Bronchial epithelial cell (primary cell): Measurements from ENCODE around the gene MRPS2. TPM values are rescaled to one million over a fixed set of nuclear protein-coding genes. Genes with fewer than 3 reads are reported as not detected.

Source experiments
- DNase-seq: peaks from one replicate; pipeline ENCODE4 v3.0.0-alpha.2; 2010; ENCODE audit warnings: low read depth
- FAIRE-seq: peaks from 2 replicates; lab custom pipeline; 2011; peaks lifted over from hg19 to GRCh38; lab: Jason Lieb, UNC
- H3K27me3 ChIP-seq: 2 replicates; pipeline ENCODE4 v1.5.1; 2011; ENCODE audit warnings: low read length; ENCODE audit not compliant: control insufficient read depth, insufficient read depth
- H3K36me3 ChIP-seq: 2 replicates; pipeline ENCODE4 v1.5.1; 2011; ENCODE audit warnings: low read length; ENCODE audit not compliant: control insufficient read depth, insufficient read depth
- H3K4me3 ChIP-seq: 2 replicates; pipeline ENCODE4 v1.5.1; 2011; ENCODE audit warnings: mild to moderate bottlenecking, low read depth, low read length, control low read depth
- total RNA-seq: library from RNA; depleted of rRNA; stranded (reverse); fragments of >200 nt; gene quantifications from 2 replicates; pipeline ENCODE4 v1.2.1, GENCODE V29; 2014
- TF ChIP-seq, protein P1 (sequence below): IDR thresholded peaks from 2 replicates; pipeline ENCODE4 v1.5.1; 2011; ENCODE audit warnings: mild to moderate bottlenecking, moderate library complexity, low read length, control low read depth, inconsistent platforms; ENCODE audit not compliant: insufficient read depth, severe bottlenecking

MRPS2 gene
- total RNA-seq, 1 donor from 2014 or later = 15.5 TPM

DNA sequence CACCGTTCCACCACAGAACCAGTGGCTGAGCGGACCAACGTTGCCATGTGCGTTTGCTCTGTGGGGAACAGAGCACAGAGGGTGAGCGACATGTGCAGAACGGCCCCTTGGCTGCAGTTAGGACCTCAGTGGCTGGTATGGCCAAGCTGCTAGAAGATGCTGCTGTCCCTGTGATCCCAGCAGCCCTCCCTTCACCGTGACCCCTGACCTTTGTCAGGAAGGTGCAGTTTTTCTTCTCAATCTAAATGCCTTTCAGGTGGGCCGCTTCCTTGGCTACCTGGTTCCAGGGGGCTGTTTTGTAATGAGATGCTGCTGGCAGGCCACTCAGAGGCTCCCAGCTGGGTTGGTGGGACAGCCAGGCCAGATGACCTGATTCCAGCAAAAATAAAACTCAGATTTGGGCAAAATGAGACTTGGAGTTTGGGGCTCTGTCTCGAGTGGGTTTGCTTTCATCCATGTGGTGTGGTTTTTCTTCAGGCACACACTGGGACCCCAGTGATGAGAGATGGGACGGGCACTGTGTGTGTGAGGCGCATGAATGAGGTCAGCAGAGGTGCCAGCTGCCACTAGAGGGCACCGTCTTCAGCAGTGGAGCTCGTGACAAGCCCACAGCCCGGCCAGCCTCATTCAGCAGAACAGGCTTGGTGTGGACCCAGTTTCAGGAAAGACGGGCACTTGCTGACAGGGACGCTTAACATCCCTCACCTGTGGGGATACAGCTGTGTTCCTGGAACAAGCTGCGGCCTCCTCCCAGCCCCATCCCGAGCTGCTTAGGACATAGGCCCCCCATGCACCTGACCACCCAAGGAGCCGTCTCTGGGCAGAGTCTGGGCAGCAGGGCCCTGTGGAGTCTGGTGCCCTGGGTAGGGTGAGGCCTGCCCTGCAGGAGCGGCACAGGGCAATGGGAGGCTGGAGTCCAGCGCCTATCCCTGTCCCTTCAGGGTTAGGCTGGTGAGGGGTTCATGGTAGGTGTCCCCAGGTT, 4.1 kb downstream of the MRPS2 start:
- peak; percentile 33 for DNase-seq
- TF ChIP-seq, protein P1, sequence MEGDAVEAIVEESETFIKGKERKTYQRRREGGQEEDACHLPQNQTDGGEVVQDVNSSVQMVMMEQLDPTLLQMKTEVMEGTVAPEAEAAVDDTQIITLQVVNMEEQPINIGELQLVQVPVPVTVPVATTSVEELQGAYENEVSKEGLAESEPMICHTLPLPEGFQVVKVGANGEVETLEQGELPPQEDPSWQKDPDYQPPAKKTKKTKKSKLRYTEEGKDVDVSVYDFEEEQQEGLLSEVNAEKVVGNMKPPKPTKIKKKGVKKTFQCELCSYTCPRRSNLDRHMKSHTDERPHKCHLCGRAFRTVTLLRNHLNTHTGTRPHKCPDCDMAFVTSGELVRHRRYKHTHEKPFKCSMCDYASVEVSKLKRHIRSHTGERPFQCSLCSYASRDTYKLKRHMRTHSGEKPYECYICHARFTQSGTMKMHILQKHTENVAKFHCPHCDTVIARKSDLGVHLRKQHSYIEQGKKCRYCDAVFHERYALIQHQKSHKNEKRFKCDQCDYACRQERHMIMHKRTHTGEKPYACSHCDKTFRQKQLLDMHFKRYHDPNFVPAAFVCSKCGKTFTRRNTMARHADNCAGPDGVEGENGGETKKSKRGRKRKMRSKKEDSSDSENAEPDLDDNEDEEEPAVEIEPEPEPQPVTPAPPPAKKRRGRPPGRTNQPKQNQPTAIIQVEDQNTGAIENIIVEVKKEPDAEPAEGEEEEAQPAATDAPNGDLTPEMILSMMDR = peak; percentile 97
- Histone ChIP-seq H3K36me3 (peaks cover 21% of the 10 kb centered on the region), H3K27me3 (no peaks in the 10 kb centered on the region), H3K4me3 (no peak overlapping the region)
- peak; percentile 40 for FAIRE-seq

DNA sequence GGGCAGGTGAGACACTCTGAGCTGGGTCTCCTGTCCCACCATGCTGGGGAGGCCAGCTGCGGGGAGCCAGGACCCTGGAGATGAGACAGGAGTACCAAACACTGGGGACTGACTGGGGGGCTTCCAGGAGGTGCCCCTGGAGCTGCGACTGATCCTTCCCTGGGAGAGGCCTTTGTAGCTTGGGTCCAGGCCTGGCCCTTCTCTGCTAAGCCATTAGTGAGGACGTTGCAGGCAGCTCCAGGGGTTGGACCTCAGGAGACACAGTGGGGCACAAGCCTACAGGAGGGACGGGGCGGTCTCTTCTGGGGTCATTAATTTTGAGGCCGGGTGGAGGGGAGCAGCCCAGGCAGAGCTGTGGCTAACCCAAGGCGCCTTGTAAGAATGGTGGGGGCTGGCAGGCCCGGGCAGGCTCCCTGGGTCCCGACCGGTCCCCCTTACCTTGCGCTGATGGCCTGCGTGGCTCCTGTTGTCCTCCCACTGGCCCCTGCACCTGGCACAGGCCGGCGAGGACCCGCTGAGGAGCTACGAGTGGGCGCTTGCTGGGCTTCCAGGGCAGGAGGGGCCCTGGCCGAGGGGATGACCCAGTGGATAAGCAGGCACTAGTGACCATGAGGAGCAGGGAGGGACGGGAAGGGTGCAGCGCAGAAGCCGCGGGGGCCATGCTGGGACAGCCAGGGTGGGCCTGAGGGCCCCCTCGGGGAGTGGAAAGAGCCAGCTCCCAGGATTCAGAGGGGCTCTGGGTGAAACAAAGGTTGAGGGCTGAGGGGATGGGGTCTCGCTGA, 5.1 kb downstream of the MRPS2 start:
- TF ChIP-seq, protein P1 = no peak
- FAIRE-seq (no peak), DNase-seq (no peak)
- H3K27me3 ChIP-seq = no peaks in the 10 kb centered on the region
- peaks cover 21% of the 10 kb centered on the region for H3K36me3 ChIP-seq
- no peak overlapping the region for H3K4me3 ChIP-seq

DNA sequence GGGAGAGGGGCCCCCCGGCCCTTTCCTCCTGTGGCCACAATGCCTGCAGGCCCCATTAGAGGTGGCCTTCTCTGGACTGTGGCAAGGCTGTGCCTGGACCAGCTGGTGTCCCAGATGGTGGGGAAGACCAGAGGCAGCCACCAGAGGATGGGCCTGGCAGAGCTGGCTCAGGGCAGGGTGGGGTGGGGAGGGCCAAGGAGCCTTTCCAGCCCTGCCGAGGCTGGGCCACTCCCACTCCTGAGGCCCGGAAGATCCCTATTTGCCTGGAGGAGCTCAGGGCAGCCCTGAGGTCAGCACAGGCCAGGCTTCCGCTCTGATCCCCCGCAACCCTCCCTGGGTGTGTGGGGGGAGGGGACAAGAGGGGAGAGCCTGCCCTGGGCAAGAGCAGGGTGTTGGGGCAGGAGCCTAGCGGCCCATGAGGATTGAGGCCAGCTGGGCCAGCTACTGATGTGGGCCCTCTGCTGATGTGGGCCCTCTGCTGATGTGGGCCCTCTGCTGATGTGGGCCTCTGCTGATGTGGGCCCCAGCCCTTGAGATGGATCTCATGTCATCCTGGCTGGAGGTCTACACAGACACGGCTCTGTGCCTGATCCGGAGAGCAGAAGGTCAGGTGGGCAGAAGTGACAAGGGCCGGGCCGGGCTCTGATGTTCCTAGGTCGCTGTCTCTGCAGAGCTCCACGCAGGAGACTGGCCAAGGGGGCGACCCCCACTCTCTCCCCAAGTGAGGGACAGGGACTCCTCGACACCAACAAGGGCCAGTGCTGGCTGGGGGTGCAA, 6.0 kb downstream of the MRPS2 start:
- DNase-seq = no peak
- H3K36me3 ChIP-seq = peaks cover 20% of the 10 kb centered on the region
- H3K4me3 ChIP-seq = no peak overlapping the region
- no peak for FAIRE-seq
- H3K27me3 ChIP-seq = no peaks in the 10 kb centered on the region
- TF ChIP-seq, protein P1 = no peak

DNA sequence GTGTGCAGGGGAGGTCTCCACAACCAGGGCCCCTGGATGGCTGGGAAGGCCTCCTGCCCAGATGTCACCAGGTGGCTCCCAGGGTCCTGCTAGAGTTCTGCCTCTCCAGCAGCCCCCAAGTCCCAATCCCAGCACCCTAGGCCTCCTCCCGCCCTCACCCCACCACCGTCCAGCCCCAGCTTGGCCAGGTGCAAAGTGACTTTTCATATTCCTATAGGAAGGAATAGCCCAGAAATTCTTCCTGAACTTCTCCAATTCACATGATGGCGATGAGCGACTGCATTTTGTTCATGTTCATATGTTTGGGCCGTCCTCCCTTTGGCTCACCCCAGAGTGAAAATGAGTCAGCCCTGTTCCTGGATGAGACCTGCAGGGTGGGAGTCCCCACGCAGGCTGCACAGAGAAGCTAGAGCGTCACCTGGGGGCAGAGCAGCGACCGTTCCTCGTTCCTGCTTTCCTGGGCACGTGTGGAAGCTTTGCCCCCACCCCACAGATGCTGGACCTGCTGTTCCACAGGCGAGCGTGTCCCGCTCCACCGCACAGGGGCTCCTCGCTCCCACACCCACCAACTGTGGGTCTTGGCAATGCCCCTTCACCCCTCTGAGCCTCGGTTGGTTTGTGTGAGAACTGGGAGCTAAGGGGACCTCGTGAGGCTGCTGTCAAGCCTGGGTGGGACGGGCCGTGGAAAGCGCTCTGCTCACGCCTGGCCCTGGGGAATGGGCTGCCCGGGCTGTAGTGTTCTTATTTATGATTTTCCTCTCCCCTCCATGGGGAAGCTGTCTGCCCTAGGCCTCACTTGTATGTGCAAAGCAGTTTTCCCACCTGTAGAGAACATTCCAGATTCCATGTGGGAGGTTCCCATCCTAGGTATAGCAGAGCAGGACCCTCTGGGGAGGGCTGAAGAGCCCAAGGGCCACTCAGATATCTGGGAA, 6.9 kb downstream of the MRPS2 start:
- Histone ChIP-seq H3K36me3 (peaks cover 13% of the 10 kb centered on the region), H3K27me3 (no peaks in the 10 kb centered on the region), H3K4me3 (no peak overlapping the region)
- DNase-seq (no peak), FAIRE-seq (no peak)
- TF ChIP-seq, protein P1 = no peak
